Parathyroid adenoma (tissue), 2 donors: ENCODE results near the gene TRIM38.

Source experiments
- H2AFZ ChIP-seq: fragments of 300-600 bp; sonication (generic); one replicate; pipeline ENCODE4 v1.7.0; 2017; ENCODE audit warnings: antibody characterized with exemption, mild to moderate bottlenecking
- H3K27ac ChIP-seq: fragments of 300-600 bp; sonication (generic); one replicate; pipeline ENCODE4 v1.7.0; 2017
- H3K27me3 ChIP-seq: fragments of 300-600 bp; sonication (generic); one replicate; pipeline ENCODE4 v1.7.0; 2017; ENCODE audit warnings: low read length; ENCODE audit not compliant: control insufficient read depth, insufficient read depth
- H3K36me3 ChIP-seq: fragments of 300-600 bp; sonication (generic); one replicate; pipeline ENCODE4 v1.7.0; 2017; ENCODE audit warnings: low read length; ENCODE audit not compliant: control insufficient read depth, insufficient read depth
- H3K4me1 ChIP-seq: fragments of 300-600 bp; sonication (generic); one replicate; pipeline ENCODE4 v1.7.0; 2017; ENCODE audit warnings: control low read depth
- H3K4me2 ChIP-seq: fragments of 300-600 bp; sonication (generic); one replicate; pipeline ENCODE4 v1.7.0; 2017; ENCODE audit warnings: low read length
- H3K4me3 ChIP-seq: fragments of 300-600 bp; sonication (generic); one replicate; pipeline ENCODE4 v1.7.0; 2017; ENCODE audit warnings: low read depth, low read length
- H3K79me2 ChIP-seq: fragments of 300-600 bp; sonication (generic); one replicate; pipeline ENCODE4 v1.7.0; 2017; ENCODE audit warnings: control low read depth
- H3K9ac ChIP-seq: fragments of 300-600 bp; sonication (generic); one replicate; pipeline ENCODE4 v1.7.0; 2017; ENCODE audit warnings: mild to moderate bottlenecking
- H3K9me3 ChIP-seq: fragments of 300-600 bp; sonication (generic); one replicate; pipeline ENCODE4 v1.7.0; 2017; ENCODE audit warnings: low read length; ENCODE audit not compliant: control insufficient read depth
- TF ChIP-seq, protein P1 (sequence below): fragments of 300-600 bp; sonication (generic); IDR thresholded peaks from one replicate; pipeline ENCODE4 v1.7.0; 2017; ENCODE audit warnings: antibody characterized with exemption, mild to moderate bottlenecking
- donor health status: primary hyperparathyroidism.

Gene TRIM38

DNA sequence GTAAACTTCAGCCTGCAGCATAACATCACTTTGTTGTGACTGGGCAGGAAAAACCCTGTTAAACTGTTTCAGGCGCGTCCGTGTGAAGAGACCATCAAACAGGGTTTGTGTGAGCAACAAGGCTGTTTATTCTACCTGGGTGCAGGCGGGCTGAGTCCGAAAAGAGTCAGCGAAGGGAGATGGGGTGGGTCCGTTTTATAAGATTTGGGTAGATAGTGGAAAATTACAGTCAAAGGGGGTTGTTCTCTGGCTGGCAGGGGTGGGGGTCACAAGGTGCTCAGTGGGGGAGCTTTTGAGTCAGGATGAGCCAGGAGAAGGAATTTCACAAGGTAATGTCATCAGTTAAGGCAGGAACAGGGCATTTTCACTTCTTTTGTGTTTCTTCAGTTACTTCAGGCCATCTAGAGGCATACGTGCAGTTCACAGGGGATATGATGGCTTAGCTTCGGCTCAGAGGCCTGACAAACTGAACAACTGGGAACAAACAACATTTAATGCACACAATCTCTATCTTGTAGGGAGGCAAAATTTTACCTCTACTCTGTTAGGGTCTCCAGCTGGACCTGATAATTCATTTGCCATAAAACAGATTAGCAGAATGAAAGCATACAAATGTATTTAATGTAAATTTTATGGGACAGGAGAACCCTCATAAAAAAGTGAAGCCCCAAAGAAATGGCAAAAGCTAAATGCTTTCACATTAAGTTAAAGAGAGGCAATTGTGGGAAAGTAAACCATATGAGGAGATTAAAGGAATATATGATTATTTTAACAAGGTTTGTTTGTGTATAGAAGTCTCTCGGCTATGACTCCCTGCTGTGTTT is 66.4 kb downstream of the TRIM38 start:
- H2AFZ ChIP-seq = no peak overlapping the region
- H3K4me1 ChIP-seq = peaks cover 7% of the 10 kb centered on the region
- H3K9ac ChIP-seq = no peak overlapping the region

DNA sequence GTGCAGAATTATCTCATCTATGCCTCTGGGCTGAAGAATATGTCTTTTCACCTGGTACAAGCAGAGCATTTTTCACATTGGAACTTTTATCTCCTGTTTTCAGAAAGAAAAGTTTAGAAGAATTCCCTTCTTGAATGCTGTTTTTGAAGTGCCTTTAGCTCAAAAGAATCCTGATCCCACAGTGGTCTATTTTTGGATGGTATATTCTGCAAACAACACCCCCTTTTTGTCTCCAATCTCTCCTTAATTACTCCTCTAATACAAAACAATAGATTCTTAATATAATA is 66.9 kb downstream of the TRIM38 start:
- Histone ChIP-seq H3K79me2 (no peaks in the 10 kb centered on the region), H3K9me3 (no peaks in the 10 kb centered on the region), H3K9ac (no peak overlapping the region), H3K27ac (no peak overlapping the region), H3K4me1 (peaks cover 7% of the 10 kb centered on the region), H3K36me3 (no peaks in the 10 kb centered on the region), H3K4me3 (no peak overlapping the region), H3K4me2 (no peak overlapping the region), H3K27me3 (no peaks in the 10 kb centered on the region), H2AFZ (no peak overlapping the region)
- TF ChIP-seq, protein P1, sequence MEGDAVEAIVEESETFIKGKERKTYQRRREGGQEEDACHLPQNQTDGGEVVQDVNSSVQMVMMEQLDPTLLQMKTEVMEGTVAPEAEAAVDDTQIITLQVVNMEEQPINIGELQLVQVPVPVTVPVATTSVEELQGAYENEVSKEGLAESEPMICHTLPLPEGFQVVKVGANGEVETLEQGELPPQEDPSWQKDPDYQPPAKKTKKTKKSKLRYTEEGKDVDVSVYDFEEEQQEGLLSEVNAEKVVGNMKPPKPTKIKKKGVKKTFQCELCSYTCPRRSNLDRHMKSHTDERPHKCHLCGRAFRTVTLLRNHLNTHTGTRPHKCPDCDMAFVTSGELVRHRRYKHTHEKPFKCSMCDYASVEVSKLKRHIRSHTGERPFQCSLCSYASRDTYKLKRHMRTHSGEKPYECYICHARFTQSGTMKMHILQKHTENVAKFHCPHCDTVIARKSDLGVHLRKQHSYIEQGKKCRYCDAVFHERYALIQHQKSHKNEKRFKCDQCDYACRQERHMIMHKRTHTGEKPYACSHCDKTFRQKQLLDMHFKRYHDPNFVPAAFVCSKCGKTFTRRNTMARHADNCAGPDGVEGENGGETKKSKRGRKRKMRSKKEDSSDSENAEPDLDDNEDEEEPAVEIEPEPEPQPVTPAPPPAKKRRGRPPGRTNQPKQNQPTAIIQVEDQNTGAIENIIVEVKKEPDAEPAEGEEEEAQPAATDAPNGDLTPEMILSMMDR = no peak

More for the DNA sequence above, 66.4 kb downstream of the TRIM38 start:
- Histone ChIP-seq H3K79me2 (no peaks in the 10 kb centered on the region), H3K27me3 (no peaks in the 10 kb centered on the region), H3K27ac (no peak overlapping the region), H3K4me2 (no peak overlapping the region), H3K9me3 (no peaks in the 10 kb centered on the region), H3K4me3 (no peak overlapping the region), H3K36me3 (no peaks in the 10 kb centered on the region)
- TF ChIP-seq, protein P1 = no peak

DNA sequence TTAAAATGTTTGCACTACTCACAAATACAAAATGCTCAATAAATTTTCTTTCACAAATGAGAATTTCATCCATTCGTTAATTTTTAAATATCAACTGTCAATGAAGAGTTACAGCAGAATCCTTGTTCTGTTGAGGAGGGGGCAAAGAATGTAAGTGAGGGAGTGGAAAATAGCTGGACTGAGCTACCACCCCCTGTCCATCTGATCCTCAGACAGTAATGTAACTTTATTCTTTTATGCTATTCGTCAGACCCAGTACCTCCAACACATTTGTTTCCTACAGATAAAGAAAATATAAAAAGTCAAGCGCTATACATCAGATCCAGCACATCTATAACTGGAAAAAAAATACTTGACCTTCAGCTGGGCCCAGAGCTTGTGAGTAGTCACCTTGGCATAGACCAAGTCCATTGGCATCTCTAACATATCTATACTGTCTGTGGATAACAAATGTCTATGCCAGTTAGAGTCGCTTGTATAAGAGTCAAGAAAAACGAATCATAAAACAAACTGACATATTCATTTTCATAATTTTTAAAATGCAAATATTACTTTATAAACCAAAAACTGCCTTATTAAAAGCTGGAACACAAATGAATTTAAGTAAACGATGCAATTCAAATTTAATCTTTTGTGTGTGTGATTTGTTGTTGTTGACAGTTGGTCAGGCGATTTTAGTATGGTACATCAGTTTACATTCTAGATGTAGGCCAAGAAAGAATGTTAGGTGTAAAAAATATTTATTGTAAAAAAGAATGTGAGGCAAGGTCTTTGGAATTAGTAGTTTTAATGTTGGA is 67.5 kb downstream of the TRIM38 start:
- TF ChIP-seq, protein P1 = no peak
- Histone ChIP-seq H3K36me3 (no peaks in the 10 kb centered on the region), H3K9ac (no peak overlapping the region), H3K27ac (no peak overlapping the region), H2AFZ (no peak overlapping the region), H3K27me3 (no peaks in the 10 kb centered on the region), H3K4me3 (no peak overlapping the region), H3K9me3 (no peaks in the 10 kb centered on the region), H3K4me1 (peaks cover 7% of the 10 kb centered on the region), H3K4me2 (no peak overlapping the region), H3K79me2 (no peaks in the 10 kb centered on the region)

DNA sequence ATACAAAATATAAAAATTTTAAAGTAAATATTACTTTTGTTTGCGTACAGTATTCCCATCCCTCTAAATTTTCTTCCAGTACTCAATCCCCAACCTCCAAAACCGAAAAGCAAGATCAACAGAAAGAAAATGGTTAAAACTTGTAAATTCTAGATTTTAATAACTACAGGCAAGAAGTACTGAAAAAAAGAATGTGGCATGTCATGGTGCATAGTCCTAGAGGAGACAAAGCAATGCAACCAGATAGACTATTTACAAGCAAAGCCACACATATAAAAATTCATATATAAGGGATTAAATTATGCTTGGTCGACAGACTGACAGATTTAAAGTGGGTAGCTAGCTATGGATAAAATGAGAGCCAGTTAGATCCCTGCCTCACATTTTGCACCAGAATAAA is 68.1 kb downstream of the TRIM38 start:
- no peaks in the 10 kb centered on the region for H3K9me3 ChIP-seq
- H3K4me2 ChIP-seq = no peak overlapping the region
- no peaks in the 10 kb centered on the region for H3K27me3 ChIP-seq
- no peak overlapping the region for H2AFZ ChIP-seq
- no peak overlapping the region for H3K9ac ChIP-seq
- no peaks in the 10 kb centered on the region for H3K79me2 ChIP-seq
- no peak overlapping the region for H3K27ac ChIP-seq
- H3K4me1 ChIP-seq = peaks cover 7% of the 10 kb centered on the region
- H3K36me3 ChIP-seq = no peaks in the 10 kb centered on the region
- H3K4me3 ChIP-seq = no peak overlapping the region
- TF ChIP-seq, protein P1 = no peak
